ACC112 (cell line): ENCODE results near the gene WDR86.
A peak's percentile ranks its signal among the peaks of the same experiment; 100 is the strongest.

ENCODE experiments used
- H2AFZ ChIP-seq: fragments of 200-600 bp; sonication (generic); one replicate; pipeline ENCODE4 v1.6.0; 2017; ENCODE audit warnings: antibody characterized with exemption, low read length; ENCODE audit not compliant: unreplicated experiment
- H3K27ac ChIP-seq: fragments of 200-600 bp; sonication (generic); 2 replicates; pipeline ENCODE4 v1.5.1; 2014; ENCODE audit warnings: low read depth, mild to moderate bottlenecking, antibody characterized with exemption, low read length, moderate library complexity
- H3K27me3 ChIP-seq: fragments of 200-600 bp; sonication (generic); 2 replicates; pipeline ENCODE4 v1.6.1; 2014; ENCODE audit warnings: mild to moderate bottlenecking, antibody characterized with exemption, low read length, moderate library complexity, mixed read lengths; ENCODE audit not compliant: insufficient read depth
- H3K36me3 ChIP-seq: fragments of 200-600 bp; sonication (generic); 2 replicates; pipeline ENCODE4 v1.6.1; 2016; ENCODE audit warnings: mild to moderate bottlenecking, antibody characterized with exemption, low read length, moderate library complexity, mixed read lengths; ENCODE audit not compliant: insufficient read depth
- H3K4me1 ChIP-seq: fragments of 200-600 bp; sonication (generic); one replicate; pipeline ENCODE4 v1.6.1; 2016; ENCODE audit warnings: low read length, mixed read lengths; ENCODE audit not compliant: insufficient read depth, unreplicated experiment, control insufficient read depth
- H3K4me3 ChIP-seq: fragments of 200-600 bp; sonication (generic); 2 replicates; pipeline ENCODE4 v1.5.1; 2014; ENCODE audit warnings: mild to moderate bottlenecking, low read depth, low read length
- H3K79me2 ChIP-seq: fragments of 200-600 bp; sonication (generic); one replicate; pipeline ENCODE4 v1.6.0; 2016; ENCODE audit warnings: low read length; ENCODE audit not compliant: control insufficient read depth, unreplicated experiment, insufficient read depth

Gene WDR86

GRCh38 chr7:151413241-151413640, 3.4 kb upstream of the WDR86 start:
- H2AFZ ChIP-seq: no peak overlapping the region
- peaks cover 58% of the 10 kb centered on the region for H3K27me3 ChIP-seq
- H3K4me3 ChIP-seq: no peak overlapping the region
- no peaks in the 10 kb centered on the region for H3K4me1 ChIP-seq
- H3K27ac ChIP-seq: no peak overlapping the region
- H3K36me3 ChIP-seq: no peaks in the 10 kb centered on the region
- H3K79me2 ChIP-seq: no peaks in the 10 kb centered on the region

GRCh38 chr7:151412318-151412717, 2.5 kb upstream of the WDR86 start:
- H3K27me3 ChIP-seq: peaks cover 58% of the 10 kb centered on the region
- H3K27ac ChIP-seq: no peak overlapping the region
- no peak overlapping the region for H3K4me3 ChIP-seq
- H3K36me3 ChIP-seq: no peaks in the 10 kb centered on the region
- no peaks in the 10 kb centered on the region for H3K79me2 ChIP-seq
- no peaks in the 10 kb centered on the region for H3K4me1 ChIP-seq
- no peak overlapping the region for H2AFZ ChIP-seq

GRCh38 chr7:151411551-151411950, 1.7 kb upstream of the WDR86 start:
- peaks cover 58% of the 10 kb centered on the region for H3K27me3 ChIP-seq

GRCh38 chr7:151410405-151411390, 860 bp upstream of the WDR86 start:
- Histone ChIP-seq H3K27ac (no peak overlapping the region), H3K27me3 (peaks cover 58% of the 10 kb centered on the region), H2AFZ (no peak overlapping the region), H3K79me2 (no peaks in the 10 kb centered on the region), H3K4me1 (no peaks in the 10 kb centered on the region), H3K4me3 (peak overlapping the region; percentile 69), H3K36me3 (no peaks in the 10 kb centered on the region)

More at GRCh38 chr7:151411551-151411950, 1.7 kb upstream of the WDR86 start:
- no peak overlapping the region for H3K27ac ChIP-seq
- no peaks in the 10 kb centered on the region for H3K36me3 ChIP-seq
- H3K4me3 ChIP-seq: no peak overlapping the region
- no peak overlapping the region for H2AFZ ChIP-seq
- no peaks in the 10 kb centered on the region for H3K4me1 ChIP-seq
- H3K79me2 ChIP-seq: no peaks in the 10 kb centered on the region

GRCh38 chr7:151408839-151409666, 785 bp downstream of the WDR86 start:
- Histone ChIP-seq H3K27me3 (peaks cover 53% of the 10 kb centered on the region), H2AFZ (no peak overlapping the region), H3K27ac (no peak overlapping the region), H3K79me2 (no peaks in the 10 kb centered on the region), H3K4me3 (peak overlapping the region; percentile 69), H3K36me3 (no peaks in the 10 kb centered on the region), H3K4me1 (peaks cover 10% of the 10 kb centered on the region)

- Histone ChIP-seq H2AFZ (no peak overlapping the region), H3K79me2 (no peaks in the 10 kb centered on the region), H3K27me3 (peaks cover 52% of the 10 kb centered on the region), H3K36me3 (no peaks in the 10 kb centered on the region), H3K27ac (no peak overlapping the region), H3K4me1 (peaks cover 16% of the 10 kb centered on the region), H3K4me3 (no peak overlapping the region)
Measured at GRCh38 chr7:151408498-151408838, 1.4 kb downstream of the WDR86 start.

- no peaks in the 10 kb centered on the region for H3K36me3 ChIP-seq
- H3K79me2 ChIP-seq: no peaks in the 10 kb centered on the region
- H3K27me3 ChIP-seq: peaks cover 38% of the 10 kb centered on the region
- H3K4me3 ChIP-seq: no peak overlapping the region
- no peak overlapping the region for H2AFZ ChIP-seq
- H3K4me1 ChIP-seq: peaks cover 22% of the 10 kb centered on the region
- H3K27ac ChIP-seq: no peak overlapping the region
Measured at GRCh38 chr7:151406886-151407583, 2.8 kb downstream of the WDR86 start.

- Histone ChIP-seq H3K27me3 (peaks cover 30% of the 10 kb centered on the region), H2AFZ (no peak overlapping the region), H3K4me1 (peaks cover 22% of the 10 kb centered on the region), H3K27ac (no peak overlapping the region), H3K79me2 (no peaks in the 10 kb centered on the region), H3K36me3 (no peaks in the 10 kb centered on the region), H3K4me3 (no peak overlapping the region)
Measured at GRCh38 chr7:151406051-151406875, 3.6 kb downstream of the WDR86 start.

- H3K36me3 ChIP-seq: no peaks in the 10 kb centered on the region
- H3K4me1 ChIP-seq: peaks cover 22% of the 10 kb centered on the region
- no peak overlapping the region for H3K4me3 ChIP-seq
- no peak overlapping the region for H3K27ac ChIP-seq
- H3K79me2 ChIP-seq: no peaks in the 10 kb centered on the region
- H2AFZ ChIP-seq: no peak overlapping the region
- peaks cover 23% of the 10 kb centered on the region for H3K27me3 ChIP-seq
Measured at GRCh38 chr7:151405588-151405987, 4.2 kb downstream of the WDR86 start.

GRCh38 chr7:151405056-151405455, 4.8 kb downstream of the WDR86 start:
- no peaks in the 10 kb centered on the region for H3K36me3 ChIP-seq
- H3K27ac ChIP-seq: no peak overlapping the region
- peaks cover 22% of the 10 kb centered on the region for H3K4me1 ChIP-seq
- H3K27me3 ChIP-seq: peaks cover 18% of the 10 kb centered on the region
- no peaks in the 10 kb centered on the region for H3K79me2 ChIP-seq
- H3K4me3 ChIP-seq: no peak overlapping the region
- H2AFZ ChIP-seq: no peak overlapping the region
